B cell (primary cell): ENCODE results near the gene BCKDK. TPM values are rescaled to one million over a fixed set of nuclear protein-coding genes. Genes with fewer than 3 reads are reported as not detected.

Experiments used
- ATAC-seq: fragments of 200-7000 bp; cut with Tn5 transposase; one replicate; pipeline ENCODE4 v1.10.0; 2021; ENCODE audit warnings: low read depth, mild to moderate bottlenecking, moderate number of reproducible peaks, moderate library complexity
- CTCF ChIA-PET: fragments of 350-600 bp; sonication (Branson Sonifier 250); formaldehyde crosslinking; loops from one replicate; lab custom pipeline; 2021; ENCODE audit warnings: antibody characterized with exemption, inconsistent platforms; lab: Charles Lee
- POLR2A ChIA-PET: fragments of 350-600 bp; sonication (Branson Sonifier 250); formaldehyde crosslinking; loops from one replicate; lab custom pipeline; 2021; ENCODE audit warnings: antibody characterized with exemption; lab: Charles Lee
- DNase-seq: peaks from one replicate; pipeline ENCODE4 v3.0.0; 2013
- H2AFZ ChIP-seq: 2 replicates; pipeline ENCODE4 v1.6.1; 2012; ENCODE audit warnings: mild to moderate bottlenecking, low read depth, low read length; ENCODE audit not compliant: insufficient read depth, poor library complexity, severe bottlenecking
- H3K27ac ChIP-seq, 2 donors: 1 replicate in 1 of 2; 2 replicates in 1 of 2; pipeline ENCODE4 v1.5.1; 2012 to 2013; ENCODE audit warnings: low read length in 2 of 2, mild to moderate bottlenecking in 2 of 2, moderate library complexity in 1 of 2
- H3K27me3 ChIP-seq, 4 experiments: fragments of 200-600 bp in 1 of 4; sonication (generic) in 1 of 4; replicated peaks in 1 of 4; 1 replicate in 2 of 4; 2 replicates in 2 of 4; pipeline versions ENCODE4 v1.6.1 to v1.7.0; 2013 to 2016; ENCODE audit warnings: low read length in 3 of 4, mild to moderate bottlenecking in 2 of 4, mixed read lengths in 1 of 4, moderate library complexity in 1 of 4; ENCODE audit not compliant: insufficient read depth in 4 of 4, control insufficient read depth in 3 of 4; ENCODE audit errors: control extremely low read depth in 1 of 4
- H3K36me3 ChIP-seq, 2 experiments: replicated peaks in 1 of 2; 1 replicate in 1 of 2; 2 replicates in 1 of 2; pipeline versions ENCODE4 v1.6.1 to v1.7.1; 2013; ENCODE audit warnings: low read length in 1 of 2; ENCODE audit not compliant: insufficient read depth in 2 of 2, control insufficient read depth in 1 of 2; ENCODE audit errors: control extremely low read depth in 1 of 2, extremely low read depth in 1 of 2
- H3K4me1 ChIP-seq, 2 donors: fragments of 200-600 bp in 1 of 2; sonication (generic) in 1 of 2; 1 replicate in 1 of 2; 2 replicates in 1 of 2; pipeline versions ENCODE4 v1.5.1 to v1.6.1; 2013 to 2017; ENCODE audit warnings: low read length in 2 of 2; ENCODE audit not compliant: control insufficient read depth in 2 of 2, insufficient read depth in 2 of 2
- H3K4me2 ChIP-seq: replicated peaks from 2 replicates; pipeline ENCODE3; 2012; ENCODE audit warnings: mild to moderate bottlenecking, low read depth, low read length; ENCODE audit not compliant: poor library complexity, severe bottlenecking
- H3K4me3 ChIP-seq, 5 experiments: fragments of 200-600 bp in 1 of 5; sonication (generic) in 1 of 5; 1 replicate in 3 of 5; 2 replicates in 2 of 5; pipeline versions ENCODE4 v1.5.1 to v1.7.0; 2011 to 2016; ENCODE audit warnings: low read length in 4 of 5, mild to moderate bottlenecking in 4 of 5, low read depth in 2 of 5, control low read depth in 1 of 5, moderate library complexity in 1 of 5; ENCODE audit not compliant: insufficient read depth in 1 of 5; ENCODE audit errors: control extremely low read depth in 1 of 5, extremely low read depth in 1 of 5
- H3K79me2 ChIP-seq: fragments of 200-600 bp; sonication (generic); one replicate; pipeline ENCODE4 v1.6.0; 2016; ENCODE audit warnings: low read length; ENCODE audit not compliant: control insufficient read depth, insufficient read depth
- H3K9ac ChIP-seq: fragments of 200-600 bp; sonication (generic); 2 replicates; pipeline ENCODE4 v1.6.1; 2017; ENCODE audit warnings: mild to moderate bottlenecking, low read length, moderate library complexity
- H3K9me3 ChIP-seq, 3 donors: one replicate each; pipeline versions ENCODE4 v1.6.1 to v1.7.1; 2013; ENCODE audit warnings: low read length in 2 of 3; ENCODE audit not compliant: control insufficient read depth in 2 of 3, insufficient read depth in 1 of 3; ENCODE audit errors: control extremely low read depth in 1 of 3
- H4K20me1 ChIP-seq: 2 replicates; pipeline ENCODE4 v1.6.0; 2012; ENCODE audit warnings: mild to moderate bottlenecking, low read length; ENCODE audit not compliant: insufficient read depth, control insufficient read depth, poor library complexity, severe bottlenecking
- H3K27ac Mint-ChIP-seq: one replicate; pipeline ENCODE4 v1.8.0; 2021; ENCODE audit warnings: mixed read lengths
- H3K27me3 Mint-ChIP-seq: one replicate; pipeline ENCODE4 v1.8.0; 2021; ENCODE audit warnings: mixed read lengths
- H3K4me1 Mint-ChIP-seq: one replicate; pipeline ENCODE4 v1.8.0; 2021; ENCODE audit warnings: mixed read lengths
- H3K4me3 Mint-ChIP-seq: one replicate; pipeline ENCODE4 v1.8.0; 2021; ENCODE audit warnings: mixed read lengths
- H3K9me3 Mint-ChIP-seq: one replicate; pipeline ENCODE4 v1.8.0; 2022; ENCODE audit warnings: mixed read lengths; ENCODE audit not compliant: insufficient read depth
- CTCF ChIP-seq: fragments of 200-600 bp; IDR thresholded peaks from one replicate; pipeline ENCODE4 v1.8.0; 2022; ENCODE audit warnings: antibody characterized with exemption, mild to moderate bottlenecking
- EZH2 ChIP-seq: IDR thresholded peaks from 2 replicates; pipeline ENCODE4 v1.6.1; 2012; ENCODE audit warnings: borderline replicate concordance, low read depth, mild to moderate bottlenecking, moderate library complexity, low read length; ENCODE audit not compliant: insufficient read depth, poor library complexity, severe bottlenecking
- WGBS: methylation state at CpG from one replicate; pipeline ENCODE4 v1.1.5; 2013; ENCODE audit warnings: missing lambda C conversion rate; ENCODE audit not compliant: insufficient coverage; 5-methylcytosine and 5-hydroxymethylcytosine counted together
- intact Hi-C: fragments of 100-400 bp; cut with micrococcal nuclease; formaldehyde crosslinking; loops from one replicate; pipeline ENCODE4 v1.10.0; 2022
- polyA plus RNA-seq: library from polyadenylated mRNA; depleted of rRNA; stranded (reverse); fragments of >200 nt; gene quantifications from 2 replicates; pipeline ENCODE4 v1.2.3, GENCODE V29; 2012
- total RNA-seq, 2 donors: library from RNA; stranded (reverse); fragments of 120-200 nt in 1 of 2; gene quantifications; 1 replicate in 1 of 2; 2 replicates in 1 of 2; pipeline versions ENCODE4 v1.2.3 to v1.2.4, GENCODE V29; 2013 to 2022

The BCKDK gene
- total and polyA plus RNA-seq, 2 donors (not counting 1 experiment from before 2014, with no cell fraction given): 24.7 to 27.6 TPM

DNA sequence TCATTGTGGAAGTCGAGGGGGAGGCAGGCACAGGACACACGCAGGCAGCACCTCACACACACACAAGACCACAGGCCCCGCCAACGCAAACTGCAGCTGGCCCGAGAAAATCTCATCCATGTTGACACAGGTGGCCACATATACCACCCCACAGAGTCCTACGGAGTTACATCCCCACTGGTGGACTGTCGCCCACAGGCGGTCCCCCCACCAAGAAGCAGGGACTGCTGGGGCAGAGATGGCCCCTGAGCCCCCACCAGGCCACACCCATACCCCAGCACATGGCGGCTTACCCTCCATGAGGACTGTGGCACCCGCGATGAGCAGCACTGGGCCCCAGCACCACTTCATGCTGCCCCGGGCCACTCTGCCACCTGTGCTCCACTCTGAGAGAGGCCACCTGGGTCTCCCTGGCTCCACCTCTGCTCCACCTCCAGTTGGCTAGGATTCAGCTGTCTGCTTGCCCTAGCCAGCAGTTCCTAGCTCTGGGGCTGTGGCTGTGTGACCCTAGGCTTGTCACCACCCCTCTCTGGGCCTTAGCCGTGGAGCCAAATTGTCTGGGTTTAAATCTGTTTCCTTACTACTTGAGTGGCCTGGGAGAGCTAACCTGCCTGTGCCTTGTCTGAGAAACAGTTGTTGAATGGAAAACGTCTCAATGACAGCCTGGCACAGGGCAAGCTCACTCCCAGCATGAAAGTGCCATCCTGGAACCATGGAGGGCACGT lies 19.6 kb upstream of the BCKDK start, which contains the start of gene PRSS53:
TSS of gene PRSS53 (minus strand) at position 485 of the 725 bp plus-strand sequence. CDS start at position 351, 134 bp downstream.
- intact Hi-C loops: no loop called here
- Mint-ChIP-seq H3K27me3 (no peaks in the 10 kb centered on the region), H3K9me3 (no peaks in the 10 kb centered on the region), H3K27ac (no peak within 1 kb of the TSS), H3K4me3 (no peak within 1 kb of the TSS), H3K4me1 (peaks cover 6% of the 10 kb centered on the region)
- H3K4me2 ChIP-seq: no peak within 1 kb of the TSS
- no peak within 1 kb of the TSS for H2AFZ ChIP-seq
- no peak within 1 kb of the TSS for H3K9ac ChIP-seq
- H4K20me1 ChIP-seq: peaks cover 10% of the 10 kb centered on the region
- H3K9me3 ChIP-seq: no peaks in the 10 kb centered on the region
- DNase-seq: no peak
- no peaks in the 10 kb centered on the region for H3K27me3 ChIP-seq
- no peak within 1 kb of the TSS for H3K27ac ChIP-seq
- peaks cover 0 to 8% of the 10 kb centered on the region in 2 donors for H3K4me1 ChIP-seq
- ATAC-seq: no peak
- 96% methylated on average over 15 of the region's 15 CpGs for WGBS
- TF ChIP-seq EZH2: no peak
- TF ChIP-seq CTCF: no peak
- ChIA-PET CTCF (no interaction called here), POLR2A (interaction anchor here (0.6 kb wide), 1 partner anchor 161 kb away, joined by 4 read pairs; no protein-coding TSS in a partner anchor)
- H3K36me3 ChIP-seq: peaks cover 0 to 13% of the 10 kb centered on the region in 2 experiments
- peaks cover 18% of the 10 kb centered on the region for H3K79me2 ChIP-seq
- no peak within 1 kb of the TSS for H3K4me3 ChIP-seq

DNA sequence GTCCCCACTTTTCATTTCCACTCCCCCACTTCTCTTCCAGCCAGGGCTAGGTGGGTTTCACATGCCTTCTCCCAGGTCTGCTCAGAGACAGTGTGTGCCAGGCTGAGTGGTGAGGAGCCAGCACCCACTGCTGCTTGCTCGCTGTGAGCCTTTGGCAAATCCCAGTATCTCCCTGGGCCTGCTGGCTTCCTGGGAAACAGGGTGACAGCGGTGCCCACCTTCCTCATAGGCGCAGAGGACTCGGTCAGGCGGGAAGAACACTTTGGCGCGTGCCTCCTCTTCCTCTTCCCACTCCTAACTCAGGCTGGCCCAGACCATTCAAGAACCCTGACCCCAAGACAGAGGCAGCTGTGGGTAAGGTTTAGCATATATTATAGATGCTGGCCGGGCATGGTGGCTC lies 19.0 kb upstream of the BCKDK start:
- 96% methylated on average over 5 of the region's 8 CpGs for WGBS
- POLR2A ChIA-PET: no interaction called here
- H3K27ac Mint-ChIP-seq: no peak overlapping the region

More for the DNA sequence above, 19.0 kb upstream of the BCKDK start:
- Mint-ChIP-seq H3K4me3 (no peak overlapping the region), H3K27me3 (no peaks in the 10 kb centered on the region), H3K4me1 (peaks cover 11% of the 10 kb centered on the region), H3K9me3 (no peaks in the 10 kb centered on the region)
- DNase-seq: no peak
- Histone ChIP-seq H3K4me1 (peaks cover 5 to 14% of the 10 kb centered on the region in 2 donors), H3K79me2 (peaks cover 23% of the 10 kb centered on the region), H2AFZ (no peak overlapping the region), H3K4me3 (no peak overlapping the region), H3K4me2 (no peak overlapping the region), H3K9me3 (no peaks in the 10 kb centered on the region), H3K9ac (no peak overlapping the region), H4K20me1 (peaks cover 5% of the 10 kb centered on the region), H3K27me3 (no peaks in the 10 kb centered on the region), H3K36me3 (peaks cover 0 to 13% of the 10 kb centered on the region in 2 experiments), H3K27ac (no peak overlapping the region)
- CTCF ChIA-PET: no interaction called here
- TF ChIP-seq CTCF (no peak), EZH2 (no peak)
- no peak for ATAC-seq
- intact Hi-C loops: no loop called here
